ENCODE results near the gene CMTM8.

Gene CMTM8

GRCh38 chr3:32200490-32200889 is 38.0 kb upstream of the CMTM8 start:
- H3K36me3 ChIP-seq (ENCODE audit: control insufficient read depth in 1 of 2, insufficient read depth in 2 of 2, low read length in 2 of 2), result no peaks in the 10 kb centered on the region
- no peak overlapping the region for H4K12ac ChIP-seq (ENCODE audit: low read depth, low read length)
- no peaks in the 10 kb centered on the region for H3K4me1 ChIP-seq (ENCODE audit: control insufficient read depth in 1 of 2, insufficient read depth in 2 of 2, low read length in 2 of 2)
- no peak overlapping the region for H2BK5ac ChIP-seq (ENCODE audit: low read depth, low read length, poor library complexity)
- no peak overlapping the region for H3K4me2 ChIP-seq (ENCODE audit: low read length)
- no peak overlapping the region for H2AFZ ChIP-seq (ENCODE audit: insufficient read depth, low read length, poor library complexity)
- H4K91ac ChIP-seq (ENCODE audit: low read depth, low read length), result no peak overlapping the region
- H3K27me3 ChIP-seq (ENCODE audit: insufficient read depth, low read length), result no peaks in the 10 kb centered on the region
- no peak overlapping the region for H4K8ac ChIP-seq (ENCODE audit: low read depth, low read length)
- no peak overlapping the region for H3K9ac ChIP-seq (ENCODE audit: low read length)
- no CpG with 5 or more reads among the region's 7 CpGs for WGBS (ENCODE audit: extremely low coverage, insufficient coverage, insufficient read length)
- no peak overlapping the region for H3K14ac ChIP-seq (ENCODE audit: low read length)
- DNase-seq, result no peak
- no peaks in the 10 kb centered on the region for H3K9me3 ChIP-seq (ENCODE audit: insufficient read depth, low read depth, low read length)
- H3K27ac ChIP-seq (ENCODE audit: low read depth, low read length), result no peak overlapping the region
- no peak overlapping the region for H3K4me3 ChIP-seq (ENCODE audit: low read depth, low read length)
- H3K79me2 ChIP-seq (ENCODE audit: control insufficient read depth, insufficient read depth, low read length, poor library complexity), result no peaks in the 10 kb centered on the region
- H3K23ac ChIP-seq (ENCODE audit: low read length), result no peak overlapping the region
- no peak overlapping the region for H2BK120ac ChIP-seq (ENCODE audit: insufficient read depth, low read length, poor library complexity)
- H3K18ac ChIP-seq (ENCODE audit: low read length), result no peak overlapping the region
- no peaks in the 10 kb centered on the region for H3K79me1 ChIP-seq (ENCODE audit: low read length)
- H2BK12ac ChIP-seq (ENCODE audit: low read length), result no peak overlapping the region
- H3K4ac ChIP-seq (ENCODE audit: low read depth, low read length), result no peak overlapping the region
- H2AK5ac ChIP-seq (ENCODE audit: low read length), result no peak overlapping the region

DNA sequence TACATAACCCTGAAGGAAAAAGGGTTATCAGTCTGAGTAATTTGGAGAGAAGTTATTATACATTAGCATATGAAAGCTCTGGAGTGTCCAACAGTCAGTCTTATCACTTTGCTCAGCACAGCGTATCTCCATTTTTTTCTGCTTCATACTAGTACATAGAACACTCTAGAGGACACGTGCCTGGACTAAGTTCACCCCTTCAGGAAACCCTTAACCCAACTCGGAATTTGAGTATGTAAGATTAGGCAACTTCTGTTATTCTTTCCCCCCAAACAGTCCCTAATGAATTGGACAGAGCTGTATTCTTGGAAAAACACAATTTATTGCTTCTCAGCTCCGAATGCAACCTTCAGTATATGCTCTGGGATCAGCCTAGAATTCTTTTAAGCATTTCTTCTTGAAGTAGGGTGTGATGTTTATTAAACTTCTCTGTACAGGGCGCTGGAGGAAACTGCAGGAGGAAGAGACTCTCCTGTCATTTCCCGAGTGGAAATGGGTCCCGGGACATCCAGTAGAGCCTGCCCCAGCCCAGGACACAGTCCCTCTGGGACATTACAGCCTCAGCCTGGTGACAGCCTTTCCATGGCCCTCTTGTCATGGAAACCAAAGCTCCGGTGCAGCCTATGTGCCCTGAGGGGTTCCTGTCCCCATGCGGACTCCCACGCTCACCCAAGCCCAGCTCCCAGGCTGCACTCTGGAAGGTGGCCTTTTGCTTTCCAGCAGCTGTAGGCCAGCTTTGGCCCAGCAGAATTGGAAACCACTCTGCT is 37.3 kb upstream of the CMTM8 start:
- Histone ChIP-seq H3K4me3 (ENCODE audit: low read depth, low read length) (no peak overlapping the region), H2AK5ac (ENCODE audit: low read length) (no peak overlapping the region), H4K91ac (ENCODE audit: low read depth, low read length) (no peak overlapping the region), H3K14ac (ENCODE audit: low read length) (no peak overlapping the region), H2AFZ (ENCODE audit: insufficient read depth, low read length, poor library complexity) (no peak overlapping the region), H3K9me3 (ENCODE audit: insufficient read depth, low read depth, low read length) (no peaks in the 10 kb centered on the region), H3K4me1 (ENCODE audit: control insufficient read depth in 1 of 2, insufficient read depth in 2 of 2, low read length in 2 of 2) (no peaks in the 10 kb centered on the region), H3K27ac (ENCODE audit: low read depth, low read length) (no peak overlapping the region), H3K79me2 (ENCODE audit: control insufficient read depth, insufficient read depth, low read length, poor library complexity) (no peaks in the 10 kb centered on the region), H4K8ac (ENCODE audit: low read depth, low read length) (no peak overlapping the region), H3K9ac (ENCODE audit: low read length) (no peak overlapping the region), H3K18ac (ENCODE audit: low read length) (no peak overlapping the region), H2BK12ac (ENCODE audit: low read length) (no peak overlapping the region), H3K79me1 (ENCODE audit: low read length) (no peaks in the 10 kb centered on the region), H3K23ac (ENCODE audit: low read length) (no peak overlapping the region), H3K4me2 (ENCODE audit: low read length) (no peak overlapping the region), H4K12ac (ENCODE audit: low read depth, low read length) (no peak overlapping the region), H3K27me3 (ENCODE audit: insufficient read depth, low read length) (no peaks in the 10 kb centered on the region), H2BK5ac (ENCODE audit: low read depth, low read length, poor library complexity) (no peak overlapping the region), H3K36me3 (ENCODE audit: control insufficient read depth in 1 of 2, insufficient read depth in 2 of 2, low read length in 2 of 2) (no peaks in the 10 kb centered on the region), H3K4ac (ENCODE audit: low read depth, low read length) (no peak overlapping the region), H2BK120ac (ENCODE audit: insufficient read depth, low read length, poor library complexity) (no peak overlapping the region)
- no peak for DNase-seq
- WGBS (ENCODE audit: extremely low coverage, insufficient coverage, insufficient read length), result no CpG with 5 or more reads among the region's 10 CpGs

DNA sequence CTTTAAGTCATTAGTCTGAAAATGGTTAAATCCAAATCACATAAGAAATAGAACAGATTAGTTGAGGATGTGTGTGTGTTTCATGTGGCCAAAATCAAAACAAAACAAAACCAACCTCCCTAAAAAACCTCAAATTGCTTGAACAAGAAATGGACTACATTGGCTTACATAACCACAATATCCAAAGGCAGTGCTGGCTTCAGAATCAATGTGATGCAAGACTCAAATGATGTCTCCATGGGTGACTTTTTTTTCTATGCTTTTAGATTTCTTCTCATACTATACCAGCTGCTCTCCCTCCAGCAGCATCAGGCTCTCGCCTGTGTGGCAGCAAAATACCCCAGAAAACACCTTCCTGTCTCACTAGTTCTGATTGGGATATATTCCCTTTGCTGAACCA is 36.0 kb upstream of the CMTM8 start:
- H3K27ac ChIP-seq (ENCODE audit: low read depth, low read length), result no peak overlapping the region
- no CpG with 5 or more reads among the region's 1 CpG for WGBS (ENCODE audit: extremely low coverage, insufficient coverage, insufficient read length)
- H3K9me3 ChIP-seq (ENCODE audit: insufficient read depth, low read depth, low read length), result no peaks in the 10 kb centered on the region
- no peaks in the 10 kb centered on the region for H3K79me2 ChIP-seq (ENCODE audit: control insufficient read depth, insufficient read depth, low read length, poor library complexity)
- H4K8ac ChIP-seq (ENCODE audit: low read depth, low read length), result no peak overlapping the region
- no peak for DNase-seq
- no peak overlapping the region for H2AFZ ChIP-seq (ENCODE audit: insufficient read depth, low read length, poor library complexity)
- no peak overlapping the region for H3K23ac ChIP-seq (ENCODE audit: low read length)
- no peak overlapping the region for H2BK12ac ChIP-seq (ENCODE audit: low read length)
- no peak overlapping the region for H3K14ac ChIP-seq (ENCODE audit: low read length)
- no peak overlapping the region for H4K91ac ChIP-seq (ENCODE audit: low read depth, low read length)
- H3K36me3 ChIP-seq (ENCODE audit: control insufficient read depth in 1 of 2, insufficient read depth in 2 of 2, low read length in 2 of 2), result no peaks in the 10 kb centered on the region
- H3K4ac ChIP-seq (ENCODE audit: low read depth, low read length), result no peak overlapping the region
- H2AK5ac ChIP-seq (ENCODE audit: low read length), result no peak overlapping the region
- H2BK5ac ChIP-seq (ENCODE audit: low read depth, low read length, poor library complexity), result no peak overlapping the region
- H3K4me1 ChIP-seq (ENCODE audit: control insufficient read depth in 1 of 2, insufficient read depth in 2 of 2, low read length in 2 of 2), result no peaks in the 10 kb centered on the region
- no peak overlapping the region for H3K4me3 ChIP-seq (ENCODE audit: low read depth, low read length)
- no peak overlapping the region for H3K9ac ChIP-seq (ENCODE audit: low read length)
- no peak overlapping the region for H3K18ac ChIP-seq (ENCODE audit: low read length)
- no peak overlapping the region for H3K4me2 ChIP-seq (ENCODE audit: low read length)
- H2BK120ac ChIP-seq (ENCODE audit: insufficient read depth, low read length, poor library complexity), result no peak overlapping the region
- no peaks in the 10 kb centered on the region for H3K79me1 ChIP-seq (ENCODE audit: low read length)
- H3K27me3 ChIP-seq (ENCODE audit: insufficient read depth, low read length), result no peaks in the 10 kb centered on the region
- H4K12ac ChIP-seq (ENCODE audit: low read depth, low read length), result no peak overlapping the region

DNA sequence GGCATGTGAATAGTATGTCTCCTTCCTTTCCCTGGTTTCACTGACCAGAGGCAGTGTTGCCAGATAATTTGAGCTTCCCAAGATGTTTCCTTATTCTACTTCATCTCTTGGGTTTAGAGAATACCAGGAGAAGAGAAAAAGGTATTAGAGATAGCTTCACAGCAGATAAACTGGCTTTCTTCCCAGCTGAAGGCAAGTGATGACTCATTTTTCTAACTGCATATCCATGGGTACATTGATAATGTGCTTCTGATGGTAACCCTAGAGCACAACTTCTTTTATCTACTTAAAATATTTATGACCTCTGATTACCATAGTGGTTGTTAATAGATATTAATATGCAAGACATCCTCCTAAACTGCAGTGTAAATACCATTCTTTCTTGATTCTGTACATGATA is 34.6 kb upstream of the CMTM8 start:
- H3K4ac ChIP-seq (ENCODE audit: low read depth, low read length), result no peak overlapping the region

More for the DNA sequence above, 34.6 kb upstream of the CMTM8 start:
- Histone ChIP-seq H2BK5ac (ENCODE audit: low read depth, low read length, poor library complexity) (no peak overlapping the region), H3K4me3 (ENCODE audit: low read depth, low read length) (no peak overlapping the region), H3K4me1 (ENCODE audit: control insufficient read depth in 1 of 2, insufficient read depth in 2 of 2, low read length in 2 of 2) (peaks cover 0 to 2% of the 10 kb centered on the region in 2 experiments), H2AK5ac (ENCODE audit: low read length) (no peak overlapping the region), H3K18ac (ENCODE audit: low read length) (no peak overlapping the region), H3K79me2 (ENCODE audit: control insufficient read depth, insufficient read depth, low read length, poor library complexity) (no peaks in the 10 kb centered on the region), H3K23ac (ENCODE audit: low read length) (no peak overlapping the region), H3K14ac (ENCODE audit: low read length) (no peak overlapping the region), H3K9ac (ENCODE audit: low read length) (no peak overlapping the region), H4K8ac (ENCODE audit: low read depth, low read length) (no peak overlapping the region), H3K4me2 (ENCODE audit: low read length) (no peak overlapping the region), H3K36me3 (ENCODE audit: control insufficient read depth in 1 of 2, insufficient read depth in 2 of 2, low read length in 2 of 2) (no peaks in the 10 kb centered on the region), H4K91ac (ENCODE audit: low read depth, low read length) (no peak overlapping the region), H3K79me1 (ENCODE audit: low read length) (no peaks in the 10 kb centered on the region), H2BK120ac (ENCODE audit: insufficient read depth, low read length, poor library complexity) (no peak overlapping the region), H4K12ac (ENCODE audit: low read depth, low read length) (no peak overlapping the region), H3K27ac (ENCODE audit: low read depth, low read length) (no peak overlapping the region), H2BK12ac (ENCODE audit: low read length) (no peak overlapping the region), H3K9me3 (ENCODE audit: insufficient read depth, low read depth, low read length) (no peaks in the 10 kb centered on the region), H2AFZ (ENCODE audit: insufficient read depth, low read length, poor library complexity) (no peak overlapping the region), H3K27me3 (ENCODE audit: insufficient read depth, low read length) (no peaks in the 10 kb centered on the region)
- DNase-seq, result peak in 1 of 2 donors; percentile 13

Data from trophoblast cell (in vitro differentiated cells and primary cell).